Measurements from ENCODE around the gene ADAM23.

GRCh38 chr2:206626108-206626507 is 182.8 kb downstream of the ADAM23 start:
- no peak for TF ChIP-seq PRPF4 (IDR thresholded peaks at IDR 0.05; ENCODE audit: low read depth, low read length, poor library complexity, severe bottlenecking)
- TF ChIP-seq NBN (conservative IDR thresholded peaks at IDR 0.05) = no peak
- TF ChIP-seq PLSCR1 (CRISPR knock-in tag; IDR thresholded peaks at IDR 0.05; ENCODE audit: borderline replicate concordance) = no peak
- no peak for TF ChIP-seq SRF (IDR thresholded peaks at IDR 0.05; ENCODE audit: low read depth, low read length)
- no peak for TF ChIP-seq NONO (IDR thresholded peaks at IDR 0.05)
- no peak for TF ChIP-seq NONO (CRISPR knock-in tag; conservative IDR thresholded peaks at IDR 0.05)
- no peak for TF ChIP-seq LBX2 (CRISPR knock-in tag; IDR thresholded peaks at IDR 0.05; ENCODE audit: borderline replicate concordance)
- TF ChIP-seq CTCF (CRISPR knock-in tag; IDR thresholded peaks at IDR 0.05) = no peak
- TF ChIP-seq POLR2A (IDR thresholded peaks at IDR 0.05; ENCODE audit: insufficient read depth in 1 of 2, low read depth in 2 of 2, low read length in 2 of 2) = no peak
- no peak for TF ChIP-seq CENPBD1 (CRISPR knock-in tag; IDR thresholded peaks at IDR 0.05; ENCODE audit: borderline replicate concordance, low read depth)

Measured in HepG2 (cell line).